HG03064 (cell line): ENCODE measurements around the gene LPP.

Experiments used
- ATAC-seq: cut with Tn5 transposase; IDR thresholded peaks from one replicate; pipeline ENCODE4 v1.9.1; 2021; ENCODE audit warnings: low read depth; ENCODE audit not compliant: unreplicated experiment

LPP gene

DNA sequence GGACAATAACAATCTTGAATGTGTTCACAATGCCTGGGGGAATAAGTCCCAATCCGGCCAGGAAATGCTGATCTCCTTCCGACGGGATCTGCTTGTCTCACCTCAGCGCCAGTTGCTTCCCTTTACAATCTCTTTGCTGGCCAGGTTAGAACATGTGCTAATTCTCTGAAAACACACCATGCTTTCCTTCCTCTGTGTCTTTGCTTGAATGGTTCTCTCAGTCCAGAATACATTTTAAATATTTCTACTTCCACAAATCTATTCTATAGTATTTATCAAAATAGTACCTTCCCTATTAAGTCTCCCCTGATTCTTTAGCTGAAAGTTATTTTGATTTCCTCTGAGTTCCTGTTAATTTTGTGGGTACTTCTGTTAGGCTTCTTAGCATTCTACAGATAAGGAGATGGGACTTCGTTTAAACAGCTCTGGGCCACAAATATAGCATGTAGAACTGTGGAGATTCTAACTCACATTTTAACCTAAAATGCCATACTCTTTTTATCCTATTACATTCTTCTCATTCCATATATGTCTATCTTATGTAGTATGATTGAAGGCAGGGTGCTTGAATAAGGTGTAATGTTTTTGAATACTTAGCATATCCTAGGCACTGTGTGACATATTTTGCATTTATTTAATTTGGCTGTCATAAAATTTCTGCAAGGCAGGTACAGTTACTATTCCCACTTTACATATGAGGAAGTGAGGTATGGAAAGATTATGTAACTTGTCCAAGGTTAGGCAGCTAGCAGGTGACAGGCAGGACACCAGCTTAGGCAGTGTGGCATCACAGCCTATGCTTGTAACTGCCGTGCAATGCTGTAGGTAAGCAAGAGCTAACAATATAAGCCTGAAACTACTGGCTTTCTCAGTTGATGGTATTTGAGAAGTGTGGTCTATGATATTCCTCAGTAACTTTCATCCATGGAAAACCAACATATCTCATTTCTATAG is 299.8 kb downstream of the LPP start:
- no peak for ATAC-seq

DNA sequence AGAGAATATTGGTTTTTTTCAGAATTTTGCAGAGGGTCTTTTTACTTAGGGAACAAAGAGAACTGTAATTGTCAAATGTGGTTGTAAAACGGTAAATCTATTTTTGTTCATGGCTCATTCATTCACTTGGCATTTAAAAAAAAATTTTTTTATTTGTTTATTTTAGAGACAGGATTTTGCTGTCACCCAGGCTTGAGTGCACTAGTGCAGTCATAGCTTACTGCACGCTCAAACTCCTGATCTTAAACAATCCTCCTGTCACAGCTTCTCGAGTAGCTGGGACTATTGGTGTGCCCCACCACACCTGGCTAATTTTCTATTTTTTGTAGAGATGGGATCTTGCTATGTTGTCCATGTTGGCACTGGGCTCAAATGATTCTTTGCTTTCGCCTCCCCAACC is 301.8 kb downstream of the LPP start:
- no peak for ATAC-seq

DNA sequence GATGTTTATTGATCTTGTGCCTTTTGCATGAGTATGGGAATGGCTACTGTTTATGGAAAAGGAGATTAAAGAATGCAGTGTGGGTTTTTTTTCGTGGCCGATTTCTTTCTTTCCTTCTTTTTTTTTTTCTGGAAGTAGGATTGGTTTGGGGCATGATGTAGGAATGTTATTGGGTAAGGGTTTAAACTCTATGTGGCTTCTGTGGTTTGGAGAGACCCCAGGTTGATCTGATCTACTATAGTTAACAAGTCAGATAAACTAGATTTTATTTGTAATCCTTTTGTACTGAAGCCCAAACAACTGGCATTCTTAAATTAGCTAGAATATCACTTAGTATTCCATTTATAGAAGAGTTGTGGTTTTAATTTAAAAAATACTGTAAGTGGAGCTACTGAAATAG is 304.8 kb downstream of the LPP start:
- ATAC-seq, result no peak

DNA sequence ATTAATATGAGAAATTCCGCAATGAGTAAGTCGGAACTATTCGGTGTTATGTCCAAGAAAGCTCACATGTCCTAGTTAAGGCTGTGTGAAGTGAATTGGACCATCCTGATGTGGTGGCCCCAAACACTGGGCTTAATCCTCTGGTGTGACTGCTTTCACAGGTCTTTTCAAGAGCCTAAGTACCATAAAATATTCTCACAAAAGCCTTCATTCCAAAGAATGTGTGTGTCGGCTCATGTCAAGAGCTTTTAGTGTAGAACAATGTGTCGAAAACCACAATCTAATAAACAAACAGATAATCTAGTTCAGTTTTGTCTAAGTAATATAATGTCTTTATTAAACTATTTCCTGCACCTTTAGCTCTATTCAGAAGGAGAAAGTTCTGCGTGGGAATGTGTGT is 311.4 kb downstream of the LPP start:
- ATAC-seq, result no peak

DNA sequence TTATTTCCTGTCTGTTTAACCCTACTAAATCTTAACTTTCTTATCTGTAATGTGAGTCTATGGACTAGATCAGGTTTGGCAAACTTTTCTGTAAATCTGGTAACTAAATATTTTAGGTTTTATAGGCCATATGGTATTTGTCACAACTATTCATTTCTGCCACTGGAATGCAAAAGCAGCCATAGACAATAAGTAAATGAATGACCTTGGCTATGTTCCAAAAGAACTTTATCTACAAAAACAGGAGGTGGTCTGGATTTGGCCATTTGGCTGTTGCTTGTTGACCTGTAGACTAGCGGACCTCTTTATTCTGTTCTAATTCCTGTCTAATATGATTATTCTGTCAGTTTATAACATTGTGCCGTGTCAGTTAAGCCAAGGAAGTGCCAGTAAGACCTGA is 314.2 kb downstream of the LPP start:
- ATAC-seq, result no peak

DNA sequence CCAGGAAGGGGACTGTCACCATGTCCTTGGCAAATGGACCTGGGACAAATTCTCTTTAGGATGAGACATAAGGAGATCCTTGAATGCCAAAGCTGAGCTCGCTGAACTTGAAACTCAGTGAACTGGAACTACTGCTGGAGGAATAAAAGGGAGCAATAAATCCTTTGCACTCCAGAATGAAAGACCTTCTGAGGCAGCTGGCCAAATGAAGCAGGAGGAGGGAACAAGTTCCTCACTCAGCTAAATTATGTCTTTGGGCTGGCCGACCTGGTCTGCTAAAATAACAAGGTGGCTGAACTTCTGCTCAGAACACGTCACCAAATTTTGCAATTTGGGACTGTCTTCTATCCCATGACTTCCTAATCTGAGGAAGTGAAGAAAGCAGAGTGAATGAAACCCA is 314.7 kb downstream of the LPP start:
- no peak for ATAC-seq

DNA sequence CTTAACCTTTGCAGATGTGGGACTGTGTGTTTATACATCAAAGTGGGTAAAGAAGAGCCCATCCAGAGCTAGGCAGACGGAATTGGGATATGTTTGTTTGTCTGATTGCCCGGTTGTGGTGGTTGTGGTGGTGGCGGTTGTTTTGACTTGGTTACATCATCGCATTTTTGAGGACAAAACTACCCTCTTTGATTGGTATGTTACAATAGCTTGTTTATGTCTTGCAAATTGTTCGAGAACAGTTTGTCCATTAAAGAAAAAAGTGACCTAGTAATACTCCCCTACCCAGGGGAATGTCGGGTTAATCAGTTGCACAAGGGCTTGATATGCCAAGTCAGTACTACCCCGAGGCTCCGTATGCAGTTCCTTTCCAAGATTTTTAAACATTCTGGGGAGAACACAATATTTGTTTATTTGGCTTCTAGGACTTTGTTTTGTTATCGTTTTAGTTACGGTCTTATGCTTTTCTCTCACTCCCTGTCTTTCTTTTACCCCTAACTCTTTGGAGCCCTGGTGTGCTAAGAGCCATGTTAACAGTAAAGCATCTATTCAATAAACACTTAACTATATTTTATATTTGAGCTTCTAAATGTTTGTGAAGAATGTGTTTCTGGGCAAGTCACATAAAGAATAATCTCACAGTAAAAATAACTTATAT is 315.4 kb downstream of the LPP start:
- ATAC-seq, result no peak

DNA sequence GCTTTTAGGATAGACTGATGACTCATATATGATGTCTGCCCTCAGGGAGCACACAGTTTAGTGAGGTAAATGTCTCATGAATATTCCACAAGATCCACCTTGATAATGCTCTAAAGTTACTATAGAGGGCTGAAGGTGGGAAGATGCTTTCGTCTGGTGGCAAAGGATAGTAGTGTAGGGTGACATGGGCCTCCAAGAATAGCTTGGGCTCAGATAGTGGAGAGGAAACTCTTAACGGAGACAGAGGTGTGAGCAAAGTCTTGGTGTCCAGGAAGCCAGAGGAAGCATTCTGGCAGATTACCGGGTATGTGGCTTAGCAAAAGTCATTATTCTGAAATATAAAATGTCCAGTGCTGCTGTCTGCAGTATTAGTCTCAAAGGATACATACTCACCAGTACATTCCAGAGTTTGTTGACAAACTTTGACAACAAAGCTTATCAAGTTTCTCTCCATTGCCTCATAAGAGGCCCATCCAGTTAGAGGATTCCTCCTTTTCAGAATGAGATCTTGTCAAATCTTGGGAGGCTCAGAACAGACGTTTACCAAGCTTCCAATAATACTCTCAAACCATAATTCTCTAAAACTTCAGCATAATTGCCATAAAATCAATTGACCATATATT is 316.7 kb downstream of the LPP start:
- ATAC-seq, result no peak

DNA sequence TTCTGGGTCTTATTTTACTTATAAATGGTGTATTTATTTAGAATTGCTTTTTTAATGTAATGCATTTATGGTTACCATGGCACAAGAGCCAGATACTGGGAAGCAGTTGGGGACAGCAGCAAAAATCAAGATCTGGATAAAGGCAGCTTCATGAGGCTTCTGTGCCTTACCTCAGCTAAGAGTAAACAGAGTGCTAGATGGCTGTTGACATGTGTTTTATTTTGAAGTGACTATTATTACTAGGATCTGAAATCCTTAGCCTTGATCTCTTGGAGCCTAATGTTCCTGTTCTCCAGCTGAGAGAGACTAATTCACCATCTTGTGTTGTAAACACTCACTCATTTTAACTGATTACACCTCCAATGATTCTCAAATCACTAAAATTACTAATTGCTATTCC is 317.8 kb downstream of the LPP start:
- ATAC-seq, result no peak

DNA sequence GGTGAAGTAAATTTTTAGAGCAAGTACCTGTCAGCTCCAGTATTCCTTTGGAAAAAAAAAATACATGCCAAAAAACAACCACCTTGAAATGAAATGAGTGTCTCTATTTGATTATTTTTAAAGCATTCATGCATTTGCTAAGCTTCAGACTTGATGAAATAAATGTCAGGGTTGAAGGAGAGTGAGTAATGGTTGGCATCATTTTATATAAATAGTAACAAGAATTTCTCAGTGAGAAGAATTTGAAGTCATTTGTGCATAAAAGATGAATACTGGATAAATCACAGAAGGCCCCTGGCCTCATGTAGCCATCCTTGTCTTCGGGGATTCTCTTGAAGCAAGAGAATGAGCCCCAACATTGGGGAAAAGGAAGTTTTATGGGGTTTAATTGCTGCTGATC is 318.4 kb downstream of the LPP start:
- no peak for ATAC-seq

DNA sequence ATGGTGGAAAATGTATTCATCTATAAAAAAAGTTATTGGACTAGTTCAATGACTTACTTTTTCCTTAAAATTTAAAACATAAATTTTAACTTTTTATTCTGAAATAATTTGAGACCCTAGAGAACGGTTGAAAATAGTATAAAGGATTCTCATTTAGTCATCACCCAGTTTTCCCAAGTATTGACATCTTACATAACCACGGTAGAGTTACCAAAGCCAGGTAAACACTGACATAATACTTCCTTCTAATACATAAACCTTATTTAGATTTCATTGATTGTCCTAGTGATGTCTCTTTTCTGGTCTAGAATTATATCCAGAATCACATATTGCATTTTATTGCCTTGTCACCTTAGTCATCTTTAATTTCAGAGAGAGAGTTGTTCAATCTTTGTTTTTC is 319.1 kb downstream of the LPP start:
- ATAC-seq, result no peak

DNA sequence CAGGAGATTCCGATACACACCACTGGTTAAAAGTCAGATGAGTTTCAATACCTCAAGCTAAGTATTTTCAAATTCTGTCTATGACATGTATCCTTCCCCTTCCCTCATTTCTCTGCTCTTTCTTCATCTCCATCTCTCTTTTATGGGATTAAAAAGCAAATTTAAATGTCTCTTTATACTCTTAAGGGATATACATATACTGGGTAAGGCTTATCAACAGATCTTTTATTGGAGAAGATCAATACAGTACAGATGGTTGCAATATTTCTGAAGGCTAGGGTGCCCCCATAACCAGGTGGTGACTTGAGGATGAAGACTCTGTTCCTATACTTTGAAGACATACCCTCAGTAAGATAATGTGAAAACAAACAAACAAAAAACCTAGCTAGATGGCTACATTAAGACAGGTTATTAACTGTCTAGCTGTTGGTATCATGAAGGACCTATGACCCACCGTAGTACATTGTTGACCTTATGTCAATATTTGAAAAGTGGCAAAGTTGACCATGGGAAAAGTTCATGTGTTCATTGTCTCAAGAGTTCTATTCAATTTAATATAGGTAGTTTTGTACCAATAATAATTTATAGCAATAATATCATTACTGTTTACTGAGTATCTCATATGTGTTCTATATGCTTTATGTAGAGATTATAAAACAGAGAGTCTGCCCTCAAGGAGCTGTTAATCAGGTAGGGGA is 319.8 kb downstream of the LPP start:
- ATAC-seq, result no peak

DNA sequence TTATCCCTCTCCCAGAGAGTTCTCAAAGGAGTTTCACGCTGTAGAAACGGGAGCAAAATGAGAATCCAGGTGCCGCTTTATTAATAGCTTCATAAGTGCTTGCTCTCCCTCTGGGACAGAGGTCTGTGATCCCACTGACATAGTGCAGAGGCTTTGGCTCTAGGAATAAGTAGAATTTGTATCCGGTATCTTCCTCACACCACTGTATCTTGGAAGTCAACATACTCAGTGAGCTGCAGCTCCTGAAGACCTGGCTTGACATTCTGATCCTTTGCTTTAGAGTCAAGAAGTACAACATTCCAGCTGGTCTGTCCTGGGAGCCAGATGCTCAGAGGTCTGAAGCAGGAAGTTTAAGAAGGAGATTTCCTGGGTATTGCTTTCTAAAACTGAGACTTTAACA is 323.0 kb downstream of the LPP start:
- ATAC-seq, result no peak

DNA sequence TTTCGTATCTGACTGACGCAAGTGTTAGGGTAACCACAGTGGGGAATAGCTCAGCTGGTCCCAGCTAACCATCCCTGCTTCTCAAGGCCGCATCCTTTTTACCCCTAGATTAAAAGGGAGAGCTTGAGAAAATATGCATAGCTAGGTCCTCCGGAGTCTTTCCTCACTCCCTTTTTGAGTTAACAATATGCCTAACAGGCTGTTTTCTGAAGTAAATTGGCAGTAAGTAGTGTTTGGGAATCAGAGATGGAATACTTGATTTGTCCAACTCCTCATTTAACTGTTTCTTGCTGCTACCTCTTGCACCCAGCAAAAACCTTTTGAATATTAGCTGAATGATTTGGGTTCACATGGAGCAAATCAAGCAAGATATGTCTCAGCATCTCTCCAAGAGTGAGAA is 326.1 kb downstream of the LPP start:
- ATAC-seq, result no peak

DNA sequence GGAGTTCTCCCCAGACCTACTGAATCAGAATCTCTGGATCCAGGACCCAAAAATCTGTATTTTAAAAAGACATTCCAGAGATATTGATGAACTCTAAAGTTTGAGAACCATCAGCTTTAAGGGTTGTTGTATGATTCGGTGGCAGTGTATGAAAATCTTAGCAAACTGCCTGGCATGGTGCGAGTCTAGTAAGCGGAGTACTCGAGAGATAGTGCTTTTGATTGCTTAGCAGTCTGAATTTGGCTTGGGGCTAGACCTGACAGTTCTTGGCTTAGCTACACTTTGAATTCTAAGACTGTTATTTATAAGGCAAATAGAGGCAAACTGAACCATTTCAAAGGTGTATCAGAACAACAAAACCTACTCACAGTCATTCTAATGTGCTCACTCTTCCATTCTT is 329.0 kb downstream of the LPP start:
- ATAC-seq, result no peak

DNA sequence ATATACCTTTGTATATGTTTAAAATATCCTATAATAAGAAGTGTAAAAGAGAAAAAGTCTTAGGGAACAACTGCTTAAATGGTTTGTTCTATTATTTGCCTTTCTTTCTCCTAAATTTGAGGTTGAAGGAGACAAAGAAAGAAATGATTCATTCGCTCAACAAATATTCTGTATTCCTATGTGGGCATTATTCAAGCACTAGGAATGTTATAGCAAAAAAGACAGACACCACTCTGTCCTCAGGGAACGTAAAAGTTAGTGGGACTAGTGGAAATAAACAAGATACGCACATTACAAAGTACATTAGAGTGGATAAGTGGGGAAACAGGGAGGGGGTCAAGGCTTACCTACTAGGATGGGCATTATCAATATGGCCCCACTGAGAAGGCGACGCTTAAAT is 332.2 kb downstream of the LPP start:
- no peak for ATAC-seq

DNA sequence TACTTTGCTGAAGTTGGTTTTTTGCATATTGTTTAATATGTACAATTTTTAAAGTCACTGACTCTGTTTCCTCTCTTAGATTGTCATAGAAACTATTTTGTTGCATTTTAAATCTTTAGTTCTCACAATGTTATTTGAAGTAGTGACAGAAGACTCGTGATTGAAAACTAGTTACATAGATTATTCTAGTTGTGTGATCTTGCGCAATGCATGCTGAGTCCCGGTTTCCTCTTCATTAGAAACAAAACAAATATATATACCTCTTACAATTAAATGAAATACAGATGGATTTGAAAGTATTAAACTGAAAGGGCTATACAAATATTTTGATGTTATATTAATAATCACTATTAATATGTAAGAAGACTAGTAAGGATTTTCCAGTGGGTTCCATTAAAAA is 333.0 kb downstream of the LPP start:
- no peak for ATAC-seq

DNA sequence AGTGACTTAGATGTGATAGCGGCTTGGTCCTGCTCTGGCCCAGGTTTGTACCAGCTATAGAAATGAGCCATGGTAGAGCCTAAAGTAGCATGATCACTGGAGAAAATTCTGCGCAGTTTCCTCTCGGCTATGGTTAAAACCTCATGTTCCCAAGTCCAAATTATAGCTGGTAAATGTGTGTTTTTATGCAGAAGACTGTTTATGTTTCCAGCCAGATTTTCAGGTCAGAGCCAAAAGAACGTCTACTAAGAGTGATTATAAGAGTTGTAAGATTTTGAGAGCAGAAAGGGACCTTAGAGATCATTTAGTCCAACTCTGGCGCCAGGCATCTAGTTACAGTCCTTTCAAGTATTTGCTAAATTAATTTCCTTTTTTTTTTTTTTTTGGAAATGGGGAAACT is 333.7 kb downstream of the LPP start:
- no peak for ATAC-seq

DNA sequence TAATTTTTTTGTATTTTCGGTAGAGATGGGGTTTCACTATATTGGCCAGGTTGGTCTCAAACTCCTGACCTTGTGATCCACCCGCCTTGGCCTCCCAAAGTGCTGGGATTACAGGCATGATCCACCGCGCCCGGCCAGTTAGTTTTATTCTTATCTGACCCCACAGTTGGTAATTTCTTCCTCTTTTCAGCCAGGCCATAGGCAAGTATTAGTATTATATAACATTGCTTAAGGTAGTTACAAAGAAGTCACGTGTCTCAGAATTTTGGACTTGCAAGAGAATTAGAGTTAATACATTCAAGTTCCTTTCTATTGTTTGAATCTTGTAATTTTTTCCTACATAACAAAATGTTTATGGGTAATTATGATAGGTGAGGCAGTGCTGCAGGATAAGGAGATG is 334.8 kb downstream of the LPP start:
- no peak for ATAC-seq

DNA sequence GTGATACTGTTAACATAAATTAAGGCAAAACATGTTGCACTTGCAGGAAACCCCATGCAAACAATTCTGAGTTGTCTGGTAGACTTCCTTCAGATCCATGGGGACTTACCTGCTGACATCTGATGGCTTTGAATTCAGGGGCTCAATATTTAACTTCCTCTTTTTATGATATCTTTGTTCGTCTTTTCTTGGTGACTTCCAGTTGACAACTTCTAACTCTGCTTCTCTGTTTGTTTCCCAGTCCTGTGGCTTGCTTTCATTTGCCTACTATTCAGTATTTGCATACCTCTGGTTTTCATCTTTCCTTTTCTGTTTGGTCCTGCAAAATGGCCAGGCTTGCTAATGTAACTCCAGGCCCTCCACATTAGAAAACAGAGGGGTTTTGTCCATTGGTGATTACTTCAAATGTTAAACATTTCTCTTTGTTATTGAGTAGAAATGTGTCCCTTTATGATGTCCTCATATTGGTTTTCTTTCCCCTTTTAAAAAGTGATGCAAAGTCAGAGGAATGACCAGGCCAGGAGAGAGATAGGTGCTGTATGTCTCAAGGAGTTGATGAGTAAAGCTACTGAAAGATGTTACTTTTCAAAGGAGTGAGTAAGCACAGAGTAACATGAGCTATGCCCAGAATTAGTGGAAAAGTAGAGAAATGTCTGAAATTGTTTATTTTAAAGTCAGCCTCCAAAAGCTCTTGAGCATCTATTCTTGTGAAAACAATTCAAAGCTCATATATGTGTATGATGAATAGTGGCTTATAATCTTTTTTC is 335.9 kb downstream of the LPP start:
- ATAC-seq, result no peak
